GM21737 (cell line): ENCODE results near the gene MSH5.

Experiments used
- ATAC-seq: cut with Tn5 transposase; IDR thresholded peaks from one replicate; pipeline ENCODE4 v1.9.1; 2021; ENCODE audit warnings: mild to moderate bottlenecking, moderate library complexity; ENCODE audit not compliant: unreplicated experiment

The MSH5 gene

GRCh38 chr6:31750411-31751022 lies 10.7 kb downstream of the MSH5 start:
- ATAC-seq = no peak

GRCh38 chr6:31752739-31753319 lies 13.0 kb downstream of the MSH5 start:
- ATAC-seq = no peak

GRCh38 chr6:31758281-31758680 lies 18.5 kb downstream of the MSH5 start:
- ATAC-seq = no peak

- ATAC-seq = no peak
Observed at GRCh38 chr6:31760790-31761189, 21.0 kb downstream of the MSH5 start.

- ATAC-seq = no peak
Observed at GRCh38 chr6:31761343-31761742, 21.5 kb downstream of the MSH5 start.

- no peak for ATAC-seq
Observed at GRCh38 chr6:31762356-31762755, 22.6 kb downstream of the MSH5 start, which contains the start of gene SAPCD1. Gene SAPCD1, plus strand, starts transcription at chr6:31762656. Its CDS starts 399 bp downstream, at chr6:31763055.

- ATAC-seq = no peak
Observed at GRCh38 chr6:31762878-31763618, 23.2 kb downstream of the MSH5 start.

GRCh38 chr6:31763619-31763940 lies 23.8 kb downstream of the MSH5 start:
- ATAC-seq = no peak

- ATAC-seq = no peak
Observed at GRCh38 chr6:31764198-31764597, 24.4 kb downstream of the MSH5 start.

- no peak for ATAC-seq
Observed at GRCh38 chr6:31765559-31765909, 25.7 kb downstream of the MSH5 start.

- ATAC-seq = no peak
Observed at GRCh38 chr6:31765910-31766794, 26.3 kb downstream of the MSH5 start.

GRCh38 chr6:31767096-31767645 lies 27.4 kb downstream of the MSH5 start:
- no peak for ATAC-seq

GRCh38 chr6:31768363-31769257 lies 28.8 kb downstream of the MSH5 start:
- no peak for ATAC-seq

GRCh38 chr6:31769684-31770371 lies 30.0 kb downstream of the MSH5 start:
- ATAC-seq = no peak

- no peak for ATAC-seq
Observed at GRCh38 chr6:31770860-31771259, 31.1 kb downstream of the MSH5 start.

- no peak for ATAC-seq
Observed at GRCh38 chr6:31771992-31772358, 32.2 kb downstream of the MSH5 start.

- no peak for ATAC-seq
Observed at GRCh38 chr6:31775184-31775583, 35.4 kb downstream of the MSH5 start.

GRCh38 chr6:31775633-31776484 lies 36.1 kb downstream of the MSH5 start:
- no peak for ATAC-seq
